ENCODE measurements around the gene MYO5B.

Gene MYO5B

GRCh38 chr18:50022985-50023384, 172.0 kb downstream of the MYO5B start:
- DNase-seq (ENCODE audit: low spot score) (no peak), FAIRE-seq (no peak)

GRCh38 chr18:50014606-50015005, 180.3 kb downstream of the MYO5B start:
- DNase-seq (ENCODE audit: low spot score) (no peak), FAIRE-seq (no peak)

GRCh38 chr18:50013363-50014138, 181.4 kb downstream of the MYO5B start:
- no peak for FAIRE-seq
- DNase-seq (ENCODE audit: low spot score): no peak

- DNase-seq (ENCODE audit: low spot score) (no peak), FAIRE-seq (no peak)
These were observed 183.0 kb downstream of the MYO5B start for GRCh38 chr18:50011813-50012435.

GRCh38 chr18:50009773-50010335, 185.1 kb downstream of the MYO5B start:
- FAIRE-seq: no peak
- peak; percentile 36 for DNase-seq (ENCODE audit: low spot score)

GRCh38 chr18:50008306-50008705, 186.6 kb downstream of the MYO5B start:
- FAIRE-seq: no peak
- no peak for DNase-seq (ENCODE audit: low spot score)

GRCh38 chr18:50006470-50007046, 188.4 kb downstream of the MYO5B start:
- DNase-seq (ENCODE audit: low spot score) (no peak), FAIRE-seq (no peak)

GRCh38 chr18:50004013-50004412, 190.9 kb downstream of the MYO5B start:
- FAIRE-seq: no peak
- DNase-seq (ENCODE audit: low spot score): no peak

- DNase-seq (ENCODE audit: low spot score): no peak
- FAIRE-seq: no peak
These were observed 192.2 kb downstream of the MYO5B start for GRCh38 chr18:50002781-50003180.

GRCh38 chr18:50000227-50000626, 194.7 kb downstream of the MYO5B start:
- DNase-seq (ENCODE audit: low spot score) (no peak), FAIRE-seq (no peak)

GRCh38 chr18:49999128-49999527, 195.8 kb downstream of the MYO5B start:
- FAIRE-seq: no peak
- DNase-seq (ENCODE audit: low spot score): no peak

- no peak for FAIRE-seq
- DNase-seq (ENCODE audit: low spot score): no peak
These were observed 197.4 kb downstream of the MYO5B start for GRCh38 chr18:49997558-49997957.

- DNase-seq (ENCODE audit: low spot score): no peak
- FAIRE-seq: no peak
These were observed 200.5 kb downstream of the MYO5B start for GRCh38 chr18:49994410-49994809.

- DNase-seq (ENCODE audit: low spot score): no peak
- no peak for FAIRE-seq
These were observed 201.6 kb downstream of the MYO5B start for GRCh38 chr18:49993299-49993698.

- no peak for DNase-seq (ENCODE audit: low spot score)
These were observed 206.2 kb downstream of the MYO5B start for GRCh38 chr18:49988733-49989132.

GRCh38 chr18:49988101-49988500, 206.8 kb downstream of the MYO5B start:
- DNase-seq (ENCODE audit: low spot score) (no peak), FAIRE-seq (no peak)

More at GRCh38 chr18:49988733-49989132, 206.2 kb downstream of the MYO5B start:
- no peak for FAIRE-seq

GRCh38 chr18:49985236-49985635, 209.7 kb downstream of the MYO5B start:
- no peak for FAIRE-seq
- DNase-seq (ENCODE audit: low spot score): no peak

- DNase-seq (ENCODE audit: low spot score) (no peak), FAIRE-seq (no peak)
These were observed 214.1 kb downstream of the MYO5B start for GRCh38 chr18:49980896-49981295.

- no peak for DNase-seq (ENCODE audit: low spot score)
- no peak for FAIRE-seq
These were observed 218.0 kb downstream of the MYO5B start for GRCh38 chr18:49976795-49977560.

- FAIRE-seq: no peak
- DNase-seq (ENCODE audit: low spot score): no peak
These were observed 218.9 kb downstream of the MYO5B start for GRCh38 chr18:49976001-49976400.

GRCh38 chr18:49974079-49974478, 220.9 kb downstream of the MYO5B start:
- DNase-seq (ENCODE audit: low spot score): no peak
- FAIRE-seq: no peak

GRCh38 chr18:49973592-49973991, 221.4 kb downstream of the MYO5B start:
- DNase-seq (ENCODE audit: low spot score): no peak

More at GRCh38 chr18:49973592-49973991, 221.4 kb downstream of the MYO5B start:
- no peak for FAIRE-seq

All from urothelium cell line (cell line).